Subcutaneous adipose tissue (tissue), 4 donors: ENCODE measurements around the gene CX3CL1. TPM values are rescaled to one million over a fixed set of nuclear protein-coding genes. Genes with fewer than 3 reads are reported as not detected.

Experiments used
- CTCF ChIP-seq: fragments of 450-650 bp; IDR thresholded peaks from one replicate; pipeline ENCODE4 v1.5.1; 2016; ENCODE audit warnings: low read depth, mild to moderate bottlenecking, control low read depth, antibody characterized with exemption, moderate library complexity
- total RNA-seq, 4 donors: library from RNA; depleted of rRNA; stranded (reverse); fragments of >200 nt; gene quantifications; one replicate each; pipeline ENCODE4 v1.1.0, GENCODE V29; 2016

The CX3CL1 gene
- total RNA-seq, 4 donors from 2014 or later, result 4.7 to 25.4 (median 6.2) TPM

- no peak for TF ChIP-seq CTCF
Measured at GRCh38 chr16:57413733-57414132, 41.4 kb downstream of the CX3CL1 start.

- no peak for TF ChIP-seq CTCF
Measured at GRCh38 chr16:57416084-57416483, 43.8 kb downstream of the CX3CL1 start.

GRCh38 chr16:57419506-57419905 lies 47.2 kb downstream of the CX3CL1 start:
- TF ChIP-seq CTCF, result no peak

GRCh38 chr16:57422026-57422944 lies 50.0 kb downstream of the CX3CL1 start:
- no peak for TF ChIP-seq CTCF

- TF ChIP-seq CTCF, result no peak
Measured at GRCh38 chr16:57423152-57423551, 50.9 kb downstream of the CX3CL1 start.

- TF ChIP-seq CTCF, result no peak
Measured at GRCh38 chr16:57424583-57424982, 52.3 kb downstream of the CX3CL1 start.

- TF ChIP-seq CTCF, result no peak
Measured at GRCh38 chr16:57426356-57426755, 54.1 kb downstream of the CX3CL1 start.
